Natural killer cell (primary cell): ENCODE measurements around the gene BSG. TPM values are rescaled to one million over a fixed set of nuclear protein-coding genes. Genes with fewer than 3 reads are reported as not detected.

ENCODE experiments used
- ATAC-seq, 3 donors: fragments of 150-1000 bp in 2 of 3; fragments of 200-7000 bp in 1 of 3; cut with Tn5 transposase; 1 replicate in 1 of 3; 2 replicates in 2 of 3; pipeline ENCODE4 v1.10.0; 2021; ENCODE audit warnings: mild to moderate bottlenecking in 2 of 3, moderate library complexity in 2 of 3
- DNase-seq, 2 donors: peaks; one replicate each; pipeline versions ENCODE4 v3.0.0 to v3.0.0-alpha.2; 2013 to 2021; ENCODE audit warnings: mixed read lengths in 1 of 2
- H3K27ac ChIP-seq: one replicate; pipeline ENCODE4 v1.5.1; 2013; ENCODE audit warnings: mild to moderate bottlenecking, low read length
- H3K27me3 ChIP-seq: one replicate; pipeline ENCODE4 v1.6.1; 2013; ENCODE audit warnings: low read length; ENCODE audit not compliant: control insufficient read depth, insufficient read depth
- H3K36me3 ChIP-seq: one replicate; pipeline ENCODE4 v1.6.1; 2013; ENCODE audit warnings: low read length; ENCODE audit not compliant: control insufficient read depth, insufficient read depth
- H3K4me1 ChIP-seq: one replicate; pipeline ENCODE4 v1.6.1; 2013; ENCODE audit warnings: low read length; ENCODE audit not compliant: control insufficient read depth, insufficient read depth
- H3K4me3 ChIP-seq: one replicate; pipeline ENCODE4 v1.5.1; 2013; ENCODE audit warnings: low read length
- H3K9me3 ChIP-seq: one replicate; pipeline ENCODE4 v1.6.1; 2013; ENCODE audit warnings: low read length; ENCODE audit not compliant: control insufficient read depth, insufficient read depth
- H3K27ac Mint-ChIP-seq, 2 donors: one replicate each; pipeline ENCODE4 v1.8.0; 2022; ENCODE audit warnings: mild to moderate bottlenecking in 2 of 2, mixed read lengths in 2 of 2, moderate library complexity in 1 of 2
- H3K27me3 Mint-ChIP-seq, 2 donors: one replicate each; pipeline ENCODE4 v1.8.0; 2022; ENCODE audit warnings: low read depth in 2 of 2, mixed read lengths in 2 of 2
- H3K36me3 Mint-ChIP-seq: one replicate; pipeline ENCODE4 v1.8.0; 2022; ENCODE audit warnings: mixed read lengths
- H3K4me1 Mint-ChIP-seq, 2 donors: one replicate each; pipeline ENCODE4 v1.8.0; 2022; ENCODE audit warnings: mixed read lengths in 2 of 2
- H3K4me3 Mint-ChIP-seq: one replicate; pipeline ENCODE4 v1.8.0; 2022; ENCODE audit warnings: mild to moderate bottlenecking, moderate library complexity, mixed read lengths
- H3K9me3 Mint-ChIP-seq, 2 donors: one replicate each; pipeline ENCODE4 v1.8.0; 2022; ENCODE audit warnings: mixed read lengths in 2 of 2
- WGBS: methylation state at CpG from one replicate; pipeline ENCODE4 v1.1.7; 2013; ENCODE audit warnings: missing lambda C conversion rate; ENCODE audit not compliant: insufficient coverage; 5-methylcytosine and 5-hydroxymethylcytosine counted together
- intact Hi-C: fragments of 100-400 bp; cut with micrococcal nuclease; formaldehyde crosslinking; loops from one replicate; pipeline ENCODE4 v1.14.2; 2022
- total RNA-seq, 4 donors: library from RNA; stranded (reverse); fragments of 120-200 nt in 1 of 4; gene quantifications; one replicate each; pipeline versions ENCODE4 v1.2.3 to v1.2.4, GENCODE V29; 2013 to 2022
- TF ChIP-seq, protein P1 (sequence below): fragments of 200-600 bp; IDR thresholded peaks from one replicate; pipeline ENCODE4 v1.8.0; 2022; ENCODE audit warnings: antibody characterized with exemption

Gene BSG
- total RNA-seq, 3 donors from 2014 or later (not counting 1 experiment from before 2014, with no cell fraction given) = 229 to 248 (median 236) TPM

DNA sequence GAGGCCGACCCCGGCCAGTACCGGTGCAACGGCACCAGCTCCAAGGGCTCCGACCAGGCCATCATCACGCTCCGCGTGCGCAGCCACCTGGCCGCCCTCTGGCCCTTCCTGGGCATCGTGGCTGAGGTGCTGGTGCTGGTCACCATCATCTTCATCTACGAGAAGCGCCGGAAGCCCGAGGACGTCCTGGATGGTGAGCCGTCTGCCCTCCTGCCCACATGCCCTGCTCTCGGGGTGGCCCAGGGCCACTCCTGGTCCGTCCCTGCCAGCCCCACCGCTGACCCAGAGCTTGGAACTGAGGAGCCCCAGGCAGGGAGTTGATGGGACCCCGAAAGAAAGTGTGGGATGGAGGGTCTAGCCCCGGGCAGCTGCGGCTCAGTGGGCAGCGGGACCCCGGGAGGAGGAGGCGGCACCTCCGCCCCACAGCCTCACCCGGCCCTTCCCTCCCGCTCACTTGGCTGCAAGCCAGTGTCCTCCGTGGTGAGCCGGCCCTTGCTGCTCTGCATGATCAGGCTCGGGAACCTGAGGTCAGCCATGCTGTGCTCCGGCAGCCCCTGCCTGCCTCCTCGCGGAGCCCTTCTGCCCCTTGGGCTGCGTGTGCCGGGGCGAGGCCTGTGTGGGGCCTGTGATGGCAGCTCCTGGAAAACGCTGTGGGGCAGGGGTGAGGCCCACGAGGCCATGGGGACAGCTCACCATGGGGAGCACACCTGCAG, 9.2 kb downstream of the BSG start:
- Mint-ChIP-seq H3K4me3 (no peak overlapping the region), H3K9me3 (no peaks in the 10 kb centered on the region), H3K27ac (no peak overlapping the region), H3K4me1 (peaks cover 10 to 22% of the 10 kb centered on the region in 2 donors), H3K27me3 (no peaks in the 10 kb centered on the region), H3K36me3 (no peaks in the 10 kb centered on the region)
- WGBS = 97% methylated on average over 40 of the region's 40 CpGs
- Histone ChIP-seq H3K4me1 (peaks cover 24% of the 10 kb centered on the region), H3K9me3 (no peaks in the 10 kb centered on the region), H3K4me3 (no peak overlapping the region), H3K36me3 (peaks cover 39% of the 10 kb centered on the region), H3K27me3 (no peaks in the 10 kb centered on the region), H3K27ac (no peak overlapping the region)
- DNase-seq (no peak), ATAC-seq (no peak)
- TF ChIP-seq, protein P1, sequence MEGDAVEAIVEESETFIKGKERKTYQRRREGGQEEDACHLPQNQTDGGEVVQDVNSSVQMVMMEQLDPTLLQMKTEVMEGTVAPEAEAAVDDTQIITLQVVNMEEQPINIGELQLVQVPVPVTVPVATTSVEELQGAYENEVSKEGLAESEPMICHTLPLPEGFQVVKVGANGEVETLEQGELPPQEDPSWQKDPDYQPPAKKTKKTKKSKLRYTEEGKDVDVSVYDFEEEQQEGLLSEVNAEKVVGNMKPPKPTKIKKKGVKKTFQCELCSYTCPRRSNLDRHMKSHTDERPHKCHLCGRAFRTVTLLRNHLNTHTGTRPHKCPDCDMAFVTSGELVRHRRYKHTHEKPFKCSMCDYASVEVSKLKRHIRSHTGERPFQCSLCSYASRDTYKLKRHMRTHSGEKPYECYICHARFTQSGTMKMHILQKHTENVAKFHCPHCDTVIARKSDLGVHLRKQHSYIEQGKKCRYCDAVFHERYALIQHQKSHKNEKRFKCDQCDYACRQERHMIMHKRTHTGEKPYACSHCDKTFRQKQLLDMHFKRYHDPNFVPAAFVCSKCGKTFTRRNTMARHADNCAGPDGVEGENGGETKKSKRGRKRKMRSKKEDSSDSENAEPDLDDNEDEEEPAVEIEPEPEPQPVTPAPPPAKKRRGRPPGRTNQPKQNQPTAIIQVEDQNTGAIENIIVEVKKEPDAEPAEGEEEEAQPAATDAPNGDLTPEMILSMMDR = no peak
- intact Hi-C loops = no loop called here

DNA sequence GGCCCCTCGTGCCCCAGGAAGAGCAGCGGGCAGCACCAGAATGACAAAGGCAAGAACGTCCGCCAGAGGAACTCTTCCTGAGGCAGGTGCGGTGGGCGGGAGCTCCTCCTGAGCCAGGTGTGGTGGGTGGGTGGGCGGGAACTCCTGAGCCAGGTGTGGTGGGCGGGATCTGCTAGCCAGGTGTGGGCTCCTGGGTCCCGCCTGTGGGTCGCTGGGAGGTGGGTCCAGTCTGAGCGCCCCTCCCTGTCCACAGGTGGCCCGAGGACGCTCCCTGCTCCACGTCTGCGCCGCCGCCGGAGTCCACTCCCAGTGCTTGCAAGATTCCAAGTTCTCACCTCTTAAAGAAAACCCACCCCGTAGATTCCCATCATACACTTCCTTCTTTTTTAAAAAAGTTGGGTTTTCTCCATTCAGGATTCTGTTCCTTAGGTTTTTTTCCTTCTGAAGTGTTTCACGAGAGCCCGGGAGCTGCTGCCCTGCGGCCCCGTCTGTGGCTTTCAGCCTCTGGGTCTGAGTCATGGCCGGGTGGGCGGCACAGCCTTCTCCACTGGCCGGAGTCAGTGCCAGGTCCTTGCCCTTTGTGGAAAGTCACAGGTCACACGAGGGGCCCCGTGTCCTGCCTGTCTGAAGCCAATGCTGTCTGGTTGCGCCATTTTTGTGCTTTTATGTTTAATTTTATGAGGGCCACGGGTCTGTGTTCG, 10.3 kb downstream of the BSG start:
- 92% methylated on average over 31 of the region's 31 CpGs for WGBS
- H3K4me3 Mint-ChIP-seq = no peak overlapping the region

DNA sequence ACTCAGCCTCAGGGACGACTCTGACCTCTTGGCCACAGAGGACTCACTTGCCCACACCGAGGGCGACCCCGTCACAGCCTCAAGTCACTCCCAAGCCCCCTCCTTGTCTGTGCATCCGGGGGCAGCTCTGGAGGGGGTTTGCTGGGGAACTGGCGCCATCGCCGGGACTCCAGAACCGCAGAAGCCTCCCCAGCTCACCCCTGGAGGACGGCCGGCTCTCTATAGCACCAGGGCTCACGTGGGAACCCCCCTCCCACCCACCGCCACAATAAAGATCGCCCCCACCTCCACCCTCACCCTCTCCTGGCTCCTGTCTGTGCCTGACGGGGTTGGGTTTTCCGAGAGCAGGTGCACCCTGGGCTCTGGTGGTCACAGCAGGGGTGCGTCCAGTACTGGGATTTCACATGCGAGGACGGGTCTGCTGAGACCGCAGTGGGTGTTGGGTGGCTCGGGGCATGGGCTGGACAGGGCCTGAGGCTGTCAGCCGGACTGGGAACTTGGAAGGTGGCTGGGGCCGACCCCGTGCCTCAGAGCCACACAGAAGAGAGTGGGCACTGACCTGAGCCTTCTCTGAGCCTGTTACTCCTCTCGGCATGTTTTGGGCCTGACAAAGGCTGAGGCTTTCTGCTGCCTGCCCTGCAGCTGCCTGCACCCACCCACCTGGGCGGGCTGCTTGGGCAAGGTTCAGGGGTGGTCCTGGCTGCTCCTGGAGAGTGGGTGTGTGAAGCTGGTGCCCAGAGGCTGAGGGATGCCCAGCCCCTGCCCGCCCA, 11.0 kb downstream of the BSG start:
- Histone ChIP-seq H3K4me3 (no peak overlapping the region), H3K4me1 (peaks cover 19% of the 10 kb centered on the region), H3K27me3 (peaks cover 4% of the 10 kb centered on the region), H3K36me3 (peaks cover 33% of the 10 kb centered on the region), H3K27ac (no peak overlapping the region), H3K9me3 (no peaks in the 10 kb centered on the region)
- peaks cover 5 to 7% of the 10 kb centered on the region in 2 donors for H3K4me1 Mint-ChIP-seq
- ATAC-seq (no peak), DNase-seq (no peak)
- no peak overlapping the region for H3K27ac Mint-ChIP-seq
- H3K27me3 Mint-ChIP-seq = no peaks in the 10 kb centered on the region
- intact Hi-C loops = no loop called here
- H3K36me3 Mint-ChIP-seq = no peaks in the 10 kb centered on the region
- no peaks in the 10 kb centered on the region for H3K9me3 Mint-ChIP-seq
- 95% methylated on average over 27 of the region's 27 CpGs for WGBS
- peak overlapping the region; percentile 47 for H3K4me3 Mint-ChIP-seq
- TF ChIP-seq, protein P1 = no peak

More for the DNA sequence above, 10.3 kb downstream of the BSG start:
- no peak overlapping the region for H3K4me3 ChIP-seq
- H3K9me3 Mint-ChIP-seq = no peaks in the 10 kb centered on the region
- DNase-seq = no peak
- H3K27me3 ChIP-seq = no peaks in the 10 kb centered on the region
- H3K9me3 ChIP-seq = no peaks in the 10 kb centered on the region
- TF ChIP-seq, protein P1 = no peak
- peaks cover 14% of the 10 kb centered on the region for H3K4me1 ChIP-seq
- peaks cover 5 to 12% of the 10 kb centered on the region in 2 donors for H3K4me1 Mint-ChIP-seq
- intact Hi-C loops = no loop called here
- H3K27ac ChIP-seq = no peak overlapping the region
- no peaks in the 10 kb centered on the region for H3K36me3 Mint-ChIP-seq
- H3K36me3 ChIP-seq = peaks cover 35% of the 10 kb centered on the region
- no peaks in the 10 kb centered on the region for H3K27me3 Mint-ChIP-seq
- no peak for ATAC-seq
- H3K27ac Mint-ChIP-seq = no peak overlapping the region
